ENCODE measurements around the gene RDX.
"Not testable (repeated sequence)": the region's sequence is repeated elsewhere in the genome, so short reads cannot be mapped to it uniquely, and the experiment has no call there.

The RDX gene

GRCh38 chr11:110200241-110200640, 96.2 kb downstream of the RDX start:
- no peak for DNase-seq (ENCODE audit: low read depth in 3 of 3)

GRCh38 chr11:110199184-110199981, 97.0 kb downstream of the RDX start:
- no peak for DNase-seq (ENCODE audit: low read depth in 3 of 3)

- DNase-seq (ENCODE audit: low read depth in 3 of 3), result no peak
Measured at GRCh38 chr11:110198031-110198729, 98.2 kb downstream of the RDX start.

GRCh38 chr11:110196884-110197420, 99.5 kb downstream of the RDX start:
- no peak for DNase-seq (ENCODE audit: low read depth in 3 of 3)

DNA sequence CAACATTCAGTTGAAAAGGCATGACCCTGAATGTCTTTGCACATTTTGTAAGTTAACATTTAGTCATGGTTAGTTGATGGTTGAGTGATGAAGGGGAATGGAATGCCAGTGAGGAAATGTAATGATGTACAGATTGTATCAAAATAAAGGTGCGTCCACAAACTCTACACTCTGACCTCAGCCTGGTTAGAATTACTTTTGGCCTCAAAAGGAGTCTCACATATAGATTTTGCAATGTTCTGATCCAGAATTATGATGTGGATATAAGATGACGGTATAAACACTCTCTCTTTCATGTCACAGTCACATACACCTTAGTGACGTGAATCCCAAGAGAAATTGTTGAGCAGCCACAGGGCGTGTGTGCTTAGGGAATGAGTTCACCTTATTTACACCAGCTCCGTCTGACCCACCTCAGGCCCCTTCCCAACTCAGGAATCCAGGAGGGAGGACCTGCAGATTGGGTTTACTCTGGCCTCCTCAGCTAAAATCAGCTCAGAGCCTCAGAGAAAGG, 100.1 kb downstream of the RDX start:
- DNase-seq (ENCODE audit: low read depth in 3 of 3), result no peak

GRCh38 chr11:110194211-110194766, 102.1 kb downstream of the RDX start:
- DNase-seq (ENCODE audit: low read depth in 3 of 3), result not testable (repeated sequence)

DNA sequence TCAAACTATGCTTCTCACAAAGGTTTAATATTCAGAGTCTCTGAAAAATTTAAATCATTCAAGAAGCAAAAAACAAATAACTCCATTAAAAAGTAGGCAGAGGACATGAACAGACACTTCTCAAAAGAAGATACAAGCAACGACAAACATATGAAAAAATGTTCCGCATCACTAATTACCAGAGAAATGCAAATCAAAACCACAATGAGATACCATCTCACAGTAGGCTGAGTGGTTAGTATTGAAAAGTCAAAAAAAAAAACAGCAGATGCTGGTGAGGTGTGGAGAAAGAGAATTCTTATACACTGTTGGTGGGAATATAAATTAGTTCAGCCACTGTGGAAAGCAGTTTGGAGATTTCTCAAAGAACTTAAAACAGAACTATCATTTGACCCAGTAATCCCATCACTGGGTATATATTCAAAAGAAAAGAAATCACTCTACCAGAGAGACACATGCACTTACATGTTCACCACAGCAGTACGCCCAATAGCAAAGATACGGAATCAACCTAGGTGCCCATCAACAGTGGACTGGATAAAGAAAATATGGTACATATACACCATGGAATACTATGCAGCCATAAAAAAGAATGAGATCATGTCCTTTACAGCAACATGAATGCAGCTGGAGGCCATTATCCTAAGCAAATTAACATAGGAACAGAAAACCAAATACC, 103.7 kb downstream of the RDX start:
- not testable (repeated sequence) for DNase-seq (ENCODE audit: low read depth in 3 of 3)

DNA sequence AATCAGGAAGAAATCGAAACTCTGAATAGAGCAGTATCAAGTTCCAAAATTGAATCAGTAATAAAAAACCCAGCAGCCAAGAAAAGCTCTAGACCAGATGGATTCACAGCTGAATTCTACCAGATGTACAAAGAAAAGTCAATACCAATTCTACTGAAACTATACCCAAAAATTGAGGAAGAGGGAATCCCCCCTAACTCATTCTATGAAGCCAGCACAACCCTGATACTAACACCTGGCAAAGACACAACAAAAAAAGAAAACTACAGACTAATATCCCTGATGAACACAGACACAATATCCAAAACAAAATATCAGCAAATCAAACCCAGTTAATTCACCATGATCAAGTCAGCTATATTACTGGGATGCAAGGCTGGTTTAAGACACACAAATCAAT, 105.5 kb downstream of the RDX start:
- DNase-seq (ENCODE audit: low read depth in 3 of 3), result no peak

- no peak for DNase-seq (ENCODE audit: low read depth in 3 of 3)
Measured at GRCh38 chr11:110187731-110188130, 108.7 kb downstream of the RDX start.

- no peak for DNase-seq (ENCODE audit: low read depth in 3 of 3)
Measured at GRCh38 chr11:110186867-110187266, 109.5 kb downstream of the RDX start.

DNA sequence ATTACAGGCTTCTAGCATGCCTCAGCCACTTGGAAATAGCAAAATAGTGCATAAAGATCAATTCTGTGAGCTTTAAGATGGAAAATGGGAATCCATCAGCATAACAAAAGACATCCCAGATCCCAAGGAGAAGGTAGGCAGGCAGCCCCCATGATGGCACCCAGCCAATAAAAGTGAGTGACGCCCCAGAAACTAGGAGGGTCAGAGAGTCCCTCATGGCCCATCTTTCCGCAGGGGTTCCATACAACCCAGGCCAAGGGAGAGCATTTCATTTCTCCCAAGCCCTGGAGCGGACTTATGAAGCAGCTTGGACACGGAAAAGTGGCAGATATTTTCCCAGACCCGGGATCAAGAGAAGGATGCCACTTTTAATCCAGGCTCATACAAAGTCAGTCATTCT, 110.0 kb downstream of the RDX start:
- no peak for DNase-seq (ENCODE audit: low read depth in 3 of 3)

- no peak for DNase-seq (ENCODE audit: low read depth in 3 of 3)
Measured at GRCh38 chr11:110185599-110185998, 110.8 kb downstream of the RDX start.

DNA sequence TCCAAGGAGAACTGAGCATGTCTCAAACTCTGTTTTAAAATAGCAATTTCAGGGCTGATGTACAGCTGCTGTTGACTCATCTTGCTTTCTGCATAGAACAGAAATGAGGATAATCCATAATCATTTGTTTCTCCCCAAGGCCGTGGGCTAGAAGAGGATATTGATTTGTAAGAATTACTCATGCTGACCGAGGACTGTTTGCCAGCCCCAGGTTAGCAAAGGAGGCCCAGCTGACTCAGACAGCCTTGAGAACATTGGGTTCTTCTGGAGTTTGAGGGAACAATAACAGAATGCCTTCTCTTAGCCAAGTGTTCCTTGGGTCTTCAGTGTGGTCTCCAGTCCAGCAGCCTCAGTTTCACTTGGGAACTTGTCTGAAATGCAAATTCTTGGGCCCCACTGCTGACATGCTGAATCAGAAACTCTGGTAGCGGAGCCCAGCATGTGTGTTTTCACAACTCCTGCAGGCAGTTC, 111.3 kb downstream of the RDX start:
- DNase-seq (ENCODE audit: low read depth in 3 of 3), result no peak

DNA sequence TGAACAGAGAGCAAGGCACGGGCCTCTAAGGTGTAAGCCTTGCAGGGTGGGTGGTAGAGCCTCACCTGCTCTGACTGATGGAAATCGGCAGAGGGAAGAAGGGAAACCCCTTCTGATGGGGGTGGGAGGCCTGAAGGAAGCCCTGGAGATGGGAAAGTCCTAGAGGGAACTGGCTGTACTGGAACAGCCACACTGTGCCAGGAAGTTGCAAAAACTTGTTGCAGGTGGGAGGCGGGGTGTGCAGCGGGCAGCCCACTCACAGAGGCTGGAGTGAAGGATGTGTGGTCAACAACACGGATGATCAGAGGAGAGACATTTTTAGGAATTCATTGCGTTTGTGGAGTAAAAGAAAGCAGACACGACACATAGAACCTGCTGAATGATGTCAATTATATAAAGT, 112.0 kb downstream of the RDX start:
- no peak for DNase-seq (ENCODE audit: low read depth in 3 of 3)

- DNase-seq (ENCODE audit: low read depth in 3 of 3), result no peak
Measured at GRCh38 chr11:110182886-110183285, 113.5 kb downstream of the RDX start.

DNA sequence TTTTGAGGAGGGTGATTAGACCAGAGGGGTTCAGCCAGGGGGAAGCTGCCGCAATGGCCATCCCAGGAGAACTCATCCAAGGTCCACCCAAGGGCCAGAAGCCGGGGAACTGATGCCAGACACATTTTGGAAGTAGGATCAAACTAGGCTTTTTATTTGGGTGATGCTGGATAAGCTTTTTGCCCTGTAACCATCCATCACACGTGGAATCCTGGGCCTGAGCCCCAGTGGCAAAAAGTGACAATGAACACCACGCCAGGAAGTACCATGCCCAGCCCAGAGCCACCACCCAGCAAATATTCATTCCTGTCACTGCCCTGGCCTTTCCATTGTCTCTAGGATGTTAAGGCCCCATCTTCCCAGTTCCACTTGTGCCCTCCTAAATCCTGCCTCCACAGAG, 117.3 kb downstream of the RDX start:
- no peak for DNase-seq (ENCODE audit: low read depth in 3 of 3)

- DNase-seq (ENCODE audit: low read depth in 3 of 3), result no peak
Measured at GRCh38 chr11:110177086-110177456, 119.3 kb downstream of the RDX start.

DNA sequence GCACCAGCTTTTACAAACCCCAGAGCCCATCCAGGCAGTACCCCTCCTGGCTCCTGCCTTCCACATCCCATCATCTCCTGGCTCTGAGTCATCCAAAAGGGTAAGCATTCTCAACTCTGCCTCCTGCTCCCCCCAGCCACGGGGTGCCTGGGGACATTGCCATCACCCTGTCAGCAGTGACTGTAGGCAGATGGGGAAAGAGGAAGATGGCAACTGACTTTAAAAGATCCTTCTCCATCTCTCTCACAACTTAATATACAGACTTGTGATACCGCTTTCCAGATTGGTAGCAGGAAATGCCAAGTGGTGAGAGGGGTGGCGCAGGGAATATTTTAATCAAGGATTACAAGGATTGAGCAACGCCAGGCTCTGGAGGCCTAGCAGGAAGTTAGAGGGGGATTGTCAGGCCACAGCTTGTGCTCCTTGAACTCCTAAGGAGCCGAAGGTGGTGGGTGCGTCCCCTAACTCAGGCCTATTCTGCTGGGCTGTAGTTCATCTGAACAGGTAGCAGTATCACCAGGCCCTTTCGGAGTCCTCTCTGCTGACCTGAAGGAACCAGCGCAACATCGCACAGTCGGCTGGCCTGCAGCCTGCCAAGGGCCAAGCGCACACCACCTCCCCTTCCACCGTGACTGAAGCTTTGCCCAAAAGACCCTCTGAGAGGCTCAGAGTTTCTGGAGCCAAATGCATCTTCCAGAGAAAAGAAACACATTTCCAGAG, 119.9 kb downstream of the RDX start:
- no peak for DNase-seq (ENCODE audit: low read depth in 3 of 3)

DNA sequence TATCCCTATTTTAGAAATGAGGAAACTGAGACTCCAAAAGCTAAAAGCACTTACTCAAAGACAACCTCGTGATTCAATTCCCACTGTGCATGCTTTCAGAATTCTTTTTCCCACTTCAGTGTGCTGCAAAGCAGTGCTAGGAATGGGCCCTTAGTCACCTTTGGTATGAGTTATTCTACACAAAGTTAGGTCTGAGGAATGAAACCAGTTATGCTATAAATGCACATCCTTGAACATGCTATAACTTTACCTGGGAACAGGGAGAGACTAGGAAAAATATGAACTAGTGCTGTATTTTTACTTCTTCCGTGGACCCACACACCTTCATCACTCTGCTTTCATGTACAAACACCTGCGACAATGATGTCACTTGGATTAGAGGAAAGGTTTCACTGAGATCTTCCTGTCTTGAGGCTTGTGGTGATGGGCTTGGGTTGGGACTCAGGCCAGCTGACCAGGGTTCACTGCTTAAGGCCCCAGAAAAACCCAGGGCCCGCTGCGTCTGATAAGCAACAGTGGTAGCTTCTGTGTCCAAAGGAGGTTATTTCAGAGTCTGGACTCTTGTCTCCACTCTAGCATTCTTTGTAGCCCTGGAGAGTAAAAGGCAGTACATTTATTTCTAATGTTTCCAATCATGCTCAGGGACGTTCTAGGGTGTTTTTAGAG, 121.6 kb downstream of the RDX start:
- no peak for DNase-seq (ENCODE audit: low read depth in 3 of 3)

DNA sequence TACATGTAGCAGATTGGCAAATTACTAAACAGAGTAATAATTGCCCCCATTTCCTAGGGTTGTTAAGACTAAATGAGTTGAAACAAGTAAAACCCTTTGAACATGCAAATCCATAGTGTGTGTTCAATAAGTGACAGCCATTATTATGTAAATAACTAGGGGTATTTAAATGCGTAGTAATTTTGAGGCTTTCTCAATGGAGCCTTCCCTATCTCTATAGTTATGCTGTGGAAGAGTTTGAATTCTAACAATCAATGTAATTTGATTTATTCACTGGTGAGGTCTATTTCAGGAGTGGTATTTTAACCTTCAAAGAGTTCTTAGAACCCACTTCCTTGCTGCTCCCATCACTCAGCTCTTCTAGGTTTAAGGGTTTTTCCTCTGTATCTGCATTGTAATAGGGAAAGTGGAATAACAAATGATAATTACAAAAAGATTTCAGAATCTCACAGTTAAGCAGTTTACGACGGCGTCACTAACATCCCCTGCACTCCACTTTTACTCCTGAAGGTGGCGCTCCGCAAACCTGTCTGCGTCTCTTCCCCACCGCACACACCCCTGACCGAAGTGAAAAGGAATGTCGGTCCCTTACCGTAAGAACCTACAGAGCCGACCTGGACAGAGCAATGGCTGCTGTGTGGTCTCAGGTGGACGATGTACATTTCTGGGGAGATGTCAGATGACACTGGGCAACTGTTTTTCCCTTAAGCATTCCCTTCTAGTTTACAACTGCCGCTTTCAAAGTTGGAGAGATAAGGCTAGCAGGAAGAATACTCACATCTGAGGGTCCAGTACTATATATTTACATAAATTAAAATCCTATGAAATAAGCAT, 122.4 kb downstream of the RDX start:
- DNase-seq (ENCODE audit: low read depth in 3 of 3), result peak; percentile 35 to 64 (median 37)
